Activated B cell treated with CpG ODN at 0.5 μM for 24 hours (primary cell): ENCODE measurements around the gene USP24. TPM values are rescaled to one million over a fixed set of nuclear protein-coding genes. Genes with fewer than 3 reads are reported as not detected.
"Not testable (repeated sequence)": the region's sequence is repeated elsewhere in the genome, so short reads cannot be mapped to it uniquely, and the experiment has no call there.

Experiments used
- ATAC-seq: fragments of 200-7000 bp; cut with Tn5 transposase; one replicate; pipeline ENCODE4 v1.10.0; 2021; ENCODE audit warnings: low read depth, mild to moderate bottlenecking, moderate library complexity
- CTCF ChIA-PET: fragments of 350-600 bp; sonication (Branson Sonifier 250); formaldehyde crosslinking; loops from one replicate; lab custom pipeline; 2021; ENCODE audit warnings: antibody characterized with exemption; lab: Charles Lee
- POLR2A ChIA-PET: fragments of 350-600 bp; sonication (Branson Sonifier 250); formaldehyde crosslinking; loops from one replicate; lab custom pipeline; 2021; ENCODE audit warnings: antibody characterized with exemption; lab: Charles Lee
- DNase-seq: peaks from one replicate; pipeline ENCODE4 v3.0.0; 2022
- H3K27ac Mint-ChIP-seq: one replicate; pipeline ENCODE4 v1.8.0; 2020; ENCODE audit warnings: mixed read lengths
- H3K27me3 Mint-ChIP-seq: one replicate; pipeline ENCODE4 v1.8.0; 2021; ENCODE audit warnings: mixed read lengths
- H3K36me3 Mint-ChIP-seq: one replicate; pipeline ENCODE4 v1.8.0; 2021; ENCODE audit warnings: low read depth, mixed read lengths
- H3K4me1 Mint-ChIP-seq: one replicate; pipeline ENCODE4 v1.8.0; 2021; ENCODE audit warnings: mixed read lengths
- H3K4me3 Mint-ChIP-seq: one replicate; pipeline ENCODE4 v1.8.0; 2020; ENCODE audit warnings: mild to moderate bottlenecking, mixed read lengths
- H3K9me3 Mint-ChIP-seq: one replicate; pipeline ENCODE4 v1.8.0; 2020; ENCODE audit warnings: mixed read lengths
- CTCF ChIP-seq: fragments of 200-600 bp; IDR thresholded peaks from one replicate; pipeline ENCODE4 v1.8.0; 2022; ENCODE audit warnings: antibody characterized with exemption, mild to moderate bottlenecking
- intact Hi-C: fragments of 100-400 bp; cut with micrococcal nuclease; formaldehyde crosslinking; loops from one replicate; pipeline ENCODE4 v1.15.1; 2024
- total RNA-seq: library from RNA; stranded (reverse); gene quantifications from 2 replicates; pipeline ENCODE4 v1.2.3, GENCODE V29; 2022

USP24 gene
- total RNA-seq, 1 donor from 2014 or later: 91.4 TPM

- ChIA-PET POLR2A (no interaction called here), CTCF (no interaction called here)
- Mint-ChIP-seq H3K27me3 (peaks cover 67% of the 10 kb centered on the region), H3K27ac (no peak overlapping the region), H3K9me3 (no peaks in the 10 kb centered on the region), H3K4me3 (no peak overlapping the region), H3K4me1 (no peaks in the 10 kb centered on the region), H3K36me3 (no peaks in the 10 kb centered on the region)
- intact Hi-C loops: no loop called here
- no peak for TF ChIP-seq CTCF
- ATAC-seq: no peak
- no peak for DNase-seq
Observed at GRCh38 chr1:55037733-55038551, 177.2 kb downstream of the USP24 start.

- ATAC-seq: no peak
- intact Hi-C loops: no loop called here
- Mint-ChIP-seq H3K9me3 (no peaks in the 10 kb centered on the region), H3K36me3 (no peaks in the 10 kb centered on the region), H3K4me3 (no peak overlapping the region), H3K4me1 (no peaks in the 10 kb centered on the region), H3K27me3 (peaks cover 56% of the 10 kb centered on the region), H3K27ac (no peak overlapping the region)
- POLR2A ChIA-PET: no interaction called here
- no peak for TF ChIP-seq CTCF
- DNase-seq: no peak
- CTCF ChIA-PET: no interaction called here
Observed at GRCh38 chr1:55035904-55036303, 179.3 kb downstream of the USP24 start.

- Mint-ChIP-seq H3K9me3 (no peaks in the 10 kb centered on the region), H3K27ac (no peak overlapping the region), H3K27me3 (peaks cover 50% of the 10 kb centered on the region), H3K4me3 (no peak overlapping the region), H3K36me3 (no peaks in the 10 kb centered on the region), H3K4me1 (no peaks in the 10 kb centered on the region)
- ChIA-PET CTCF (no interaction called here), POLR2A (no interaction called here)
- intact Hi-C loops: no loop called here
- ATAC-seq (no peak), DNase-seq (no peak)
- TF ChIP-seq CTCF: no peak
Observed at GRCh38 chr1:55034476-55035133, 180.6 kb downstream of the USP24 start.

GRCh38 chr1:55033265-55033614, 181.9 kb downstream of the USP24 start:
- DNase-seq (no peak), ATAC-seq (no peak)
- no peaks in the 10 kb centered on the region for H3K4me1 Mint-ChIP-seq
- peaks cover 42% of the 10 kb centered on the region for H3K27me3 Mint-ChIP-seq
- no peak overlapping the region for H3K4me3 Mint-ChIP-seq
- no peak for TF ChIP-seq CTCF
- no peaks in the 10 kb centered on the region for H3K36me3 Mint-ChIP-seq
- no peaks in the 10 kb centered on the region for H3K9me3 Mint-ChIP-seq
- POLR2A ChIA-PET: no interaction called here
- CTCF ChIA-PET: no interaction called here
- H3K27ac Mint-ChIP-seq: no peak overlapping the region
- intact Hi-C loops: no loop called here

- POLR2A ChIA-PET, H3K27ac Mint-ChIP-seq, intact Hi-C loops, H3K9me3 Mint-ChIP-seq, CTCF ChIA-PET, H3K4me3 Mint-ChIP-seq, ATAC-seq, DNase-seq, H3K36me3 Mint-ChIP-seq, H3K4me1 Mint-ChIP-seq: not testable (repeated sequence)
- peaks cover 23% of the 10 kb centered on the region for H3K27me3 Mint-ChIP-seq
Observed at GRCh38 chr1:55031098-55031497, 184.1 kb downstream of the USP24 start.

GRCh38 chr1:55026682-55027081, 188.5 kb downstream of the USP24 start:
- H3K4me1 Mint-ChIP-seq, ATAC-seq, intact Hi-C loops, POLR2A ChIA-PET, CTCF ChIA-PET, H3K9me3 Mint-ChIP-seq, H3K27me3 Mint-ChIP-seq, H3K4me3 Mint-ChIP-seq, DNase-seq, H3K36me3 Mint-ChIP-seq, H3K27ac Mint-ChIP-seq: not testable (repeated sequence)

- H3K27ac Mint-ChIP-seq, ATAC-seq, H3K4me1 Mint-ChIP-seq, POLR2A ChIA-PET, DNase-seq, CTCF ChIA-PET, H3K9me3 Mint-ChIP-seq, intact Hi-C loops, H3K4me3 Mint-ChIP-seq, H3K27me3 Mint-ChIP-seq, H3K36me3 Mint-ChIP-seq: not testable (repeated sequence)
Observed at GRCh38 chr1:55024163-55024562, 191.0 kb downstream of the USP24 start.
